ENCODE measurements around the gene SLC13A1. TPM values are rescaled to one million over a fixed set of nuclear protein-coding genes. Genes with fewer than 3 reads are reported as not detected.
A peak's percentile ranks its signal among the peaks of the same experiment; 100 is the strongest.

The SLC13A1 gene
- total RNA-seq, 4 donors from 2014 or later = not detected

- no peak overlapping the region for H3K4me3 ChIP-seq (ENCODE audit: low read depth, poor library complexity, severe bottlenecking)
- intact Hi-C loops (cut with DNase I; ENCODE audit: low total_unique reads) = no loop called here
- DNase-seq (ENCODE audit: low spot score in 2 of 2) = no peak
- 86 to 87% methylated on average over 15 of the region's 15 CpGs for WGBS, 2 donors
- TF ChIP-seq POLR2A (IDR thresholded peaks at IDR 0.05) (no peak), CTCF (IDR thresholded peaks at IDR 0.05) (no peak)
Observed at GRCh38 chr7:123170333-123171246, 29.2 kb downstream of the SLC13A1 start.

GRCh38 chr7:123169065-123169464 is 30.7 kb downstream of the SLC13A1 start:
- TF ChIP-seq POLR2A (IDR thresholded peaks at IDR 0.05) = no peak
- no peak for TF ChIP-seq CTCF (IDR thresholded peaks at IDR 0.05)
- H3K4me3 ChIP-seq (ENCODE audit: low read depth, poor library complexity, severe bottlenecking) = no peak overlapping the region
- intact Hi-C loops (cut with DNase I; ENCODE audit: low total_unique reads) = no loop called here
- 90% methylated on average over 8 of the region's 8 CpGs for WGBS, 2 donors
- no peak for DNase-seq (ENCODE audit: low spot score in 2 of 2)

GRCh38 chr7:123157606-123158005 is 42.2 kb downstream of the SLC13A1 start:
- no peak for DNase-seq (ENCODE audit: low spot score in 2 of 2)
- H3K4me3 ChIP-seq (ENCODE audit: low read depth, poor library complexity, severe bottlenecking) = no peak overlapping the region
- intact Hi-C loops (cut with DNase I; ENCODE audit: low total_unique reads) = no loop called here
- TF ChIP-seq POLR2A (IDR thresholded peaks at IDR 0.05) (no peak), CTCF (IDR thresholded peaks at IDR 0.05) (no peak)

DNA sequence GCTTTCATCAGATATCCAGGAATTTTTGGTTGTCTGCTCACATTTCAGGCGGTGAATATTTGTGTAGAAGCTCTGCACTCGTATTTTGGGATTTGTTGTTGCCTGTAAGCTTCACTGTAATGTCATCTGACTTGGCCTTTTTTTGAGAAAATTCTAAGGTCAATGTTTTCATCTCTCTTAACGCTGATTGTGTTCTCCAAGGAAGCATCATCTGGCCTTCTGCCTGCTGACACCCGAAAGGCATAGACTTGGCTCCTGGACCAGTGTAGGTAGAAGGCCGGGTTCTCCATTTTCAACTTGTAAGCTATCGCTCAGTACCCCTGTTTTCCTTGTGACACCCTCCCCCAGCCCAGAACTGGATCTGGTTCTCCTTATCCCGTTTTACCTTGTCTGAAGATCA is 44.2 kb downstream of the SLC13A1 start:
- intact Hi-C loops (cut with DNase I; ENCODE audit: low total_unique reads) = no loop called here
- WGBS, 2 donors = 79 to 82% methylated on average over 7 of the region's 7 CpGs
- no peak overlapping the region for H3K4me3 ChIP-seq (ENCODE audit: low read depth, poor library complexity, severe bottlenecking)
- no peak for TF ChIP-seq CTCF (IDR thresholded peaks at IDR 0.05)
- TF ChIP-seq POLR2A (IDR thresholded peaks at IDR 0.05) = no peak
- DNase-seq (ENCODE audit: low spot score in 2 of 2) = no peak

GRCh38 chr7:123154231-123154860 is 45.4 kb downstream of the SLC13A1 start:
- TF ChIP-seq POLR2A (IDR thresholded peaks at IDR 0.05) (no peak), CTCF (IDR thresholded peaks at IDR 0.05) (no peak)
- intact Hi-C loops (cut with DNase I; ENCODE audit: low total_unique reads) = loop anchor here (5.0 kb wide), 1 partner anchor 927 kb away; no protein-coding TSS in a partner anchor
- 0% methylated on average over 3 of the region's 3 CpGs for WGBS, 2 donors
- H3K4me3 ChIP-seq (ENCODE audit: low read depth, poor library complexity, severe bottlenecking) = no peak overlapping the region
- peak; percentile 71 to 89 for DNase-seq (ENCODE audit: low spot score in 2 of 2)

All from lower leg skin (tissue), 4 donors.